GM13976 (cell line): ENCODE measurements around the gene CYP11A1.
"Not testable (repeated sequence)": the region's sequence is repeated elsewhere in the genome, so short reads cannot be mapped to it uniquely, and the experiment has no call there.

Source experiments
- DNase-seq: peaks from one replicate; pipeline ENCODE4 v3.0.0; 2012; ENCODE audit warnings: low spot score
- CTCF ChIP-seq: IDR thresholded peaks from 2 replicates; pipeline ENCODE4 v1.5.1; 2012; ENCODE audit warnings: borderline replicate concordance, mild to moderate bottlenecking; ENCODE audit not compliant: insufficient read depth; ENCODE audit errors: extremely low read depth, missing control alignments, control extremely low read depth
- in situ Hi-C: fragments of 300-500 bp; cut with MboI; formaldehyde crosslinking; loops from one replicate; pipeline ENCODE4 v1.12.0; 2022; ENCODE audit warnings: low sequenced_read_pairs, mixed read lengths, inconsistent platforms; ENCODE audit not compliant: unreplicated experiment

CYP11A1 gene

GRCh38 chr15:74369084-74369745 is 1.8 kb upstream of the CYP11A1 start:
- no peak for TF ChIP-seq CTCF
- in situ Hi-C loops: no loop called here
- no peak for DNase-seq

GRCh38 chr15:74368121-74368520 is 675 bp upstream of the CYP11A1 start:
- TF ChIP-seq CTCF: no peak
- no peak for DNase-seq
- in situ Hi-C loops: no loop called here

- peak; percentile 67 for DNase-seq
- no peak for TF ChIP-seq CTCF
- in situ Hi-C loops: no loop called here
Observed at GRCh38 chr15:74365598-74366445, 1.6 kb downstream of the CYP11A1 start.

GRCh38 chr15:74364936-74365597 is 2.4 kb downstream of the CYP11A1 start:
- TF ChIP-seq CTCF: no peak
- in situ Hi-C loops: no loop called here
- no peak for DNase-seq

GRCh38 chr15:74362482-74362881 is 5.0 kb downstream of the CYP11A1 start:
- in situ Hi-C loops: no loop called here
- no peak for DNase-seq
- TF ChIP-seq CTCF: no peak

GRCh38 chr15:74360855-74361254 is 6.6 kb downstream of the CYP11A1 start:
- DNase-seq, in situ Hi-C loops: not testable (repeated sequence)

- DNase-seq, in situ Hi-C loops: not testable (repeated sequence)
Observed at GRCh38 chr15:74359376-74359775, 8.1 kb downstream of the CYP11A1 start.

- in situ Hi-C loops, DNase-seq: not testable (repeated sequence)
Observed at GRCh38 chr15:74357514-74357913, 9.9 kb downstream of the CYP11A1 start.

GRCh38 chr15:74356050-74356449 is 11.4 kb downstream of the CYP11A1 start:
- in situ Hi-C loops, DNase-seq: not testable (repeated sequence)

- in situ Hi-C loops, DNase-seq: not testable (repeated sequence)
Observed at GRCh38 chr15:74353992-74354391, 13.5 kb downstream of the CYP11A1 start.
